ENCODE data around the gene SFT2D1.

The SFT2D1 gene

DNA sequence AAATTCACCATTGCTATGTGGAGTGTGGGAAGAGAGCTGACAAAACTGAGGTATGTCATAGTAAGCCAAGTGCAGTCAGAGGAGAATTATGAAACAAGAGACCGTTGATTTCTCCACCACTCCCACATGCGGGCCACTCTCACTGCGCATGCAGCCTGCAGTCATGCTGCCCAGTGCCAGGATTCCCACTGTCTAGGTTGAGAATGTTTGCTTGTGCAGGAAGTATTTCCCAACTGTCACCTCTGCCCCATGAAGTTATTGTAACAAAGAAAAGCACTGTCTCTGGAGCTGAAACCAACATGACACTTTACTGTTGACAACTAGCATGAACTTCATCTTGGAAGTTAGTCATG is 18.7 kb upstream of the SFT2D1 start:
- TF ChIP-seq, protein P1, sequence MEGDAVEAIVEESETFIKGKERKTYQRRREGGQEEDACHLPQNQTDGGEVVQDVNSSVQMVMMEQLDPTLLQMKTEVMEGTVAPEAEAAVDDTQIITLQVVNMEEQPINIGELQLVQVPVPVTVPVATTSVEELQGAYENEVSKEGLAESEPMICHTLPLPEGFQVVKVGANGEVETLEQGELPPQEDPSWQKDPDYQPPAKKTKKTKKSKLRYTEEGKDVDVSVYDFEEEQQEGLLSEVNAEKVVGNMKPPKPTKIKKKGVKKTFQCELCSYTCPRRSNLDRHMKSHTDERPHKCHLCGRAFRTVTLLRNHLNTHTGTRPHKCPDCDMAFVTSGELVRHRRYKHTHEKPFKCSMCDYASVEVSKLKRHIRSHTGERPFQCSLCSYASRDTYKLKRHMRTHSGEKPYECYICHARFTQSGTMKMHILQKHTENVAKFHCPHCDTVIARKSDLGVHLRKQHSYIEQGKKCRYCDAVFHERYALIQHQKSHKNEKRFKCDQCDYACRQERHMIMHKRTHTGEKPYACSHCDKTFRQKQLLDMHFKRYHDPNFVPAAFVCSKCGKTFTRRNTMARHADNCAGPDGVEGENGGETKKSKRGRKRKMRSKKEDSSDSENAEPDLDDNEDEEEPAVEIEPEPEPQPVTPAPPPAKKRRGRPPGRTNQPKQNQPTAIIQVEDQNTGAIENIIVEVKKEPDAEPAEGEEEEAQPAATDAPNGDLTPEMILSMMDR (IDR thresholded peaks at IDR 0.05; ENCODE audit: low read depth, low read length) = no peak
- DNase-seq (ENCODE audit: extremely low read depth, low read depth) = no peak

DNA sequence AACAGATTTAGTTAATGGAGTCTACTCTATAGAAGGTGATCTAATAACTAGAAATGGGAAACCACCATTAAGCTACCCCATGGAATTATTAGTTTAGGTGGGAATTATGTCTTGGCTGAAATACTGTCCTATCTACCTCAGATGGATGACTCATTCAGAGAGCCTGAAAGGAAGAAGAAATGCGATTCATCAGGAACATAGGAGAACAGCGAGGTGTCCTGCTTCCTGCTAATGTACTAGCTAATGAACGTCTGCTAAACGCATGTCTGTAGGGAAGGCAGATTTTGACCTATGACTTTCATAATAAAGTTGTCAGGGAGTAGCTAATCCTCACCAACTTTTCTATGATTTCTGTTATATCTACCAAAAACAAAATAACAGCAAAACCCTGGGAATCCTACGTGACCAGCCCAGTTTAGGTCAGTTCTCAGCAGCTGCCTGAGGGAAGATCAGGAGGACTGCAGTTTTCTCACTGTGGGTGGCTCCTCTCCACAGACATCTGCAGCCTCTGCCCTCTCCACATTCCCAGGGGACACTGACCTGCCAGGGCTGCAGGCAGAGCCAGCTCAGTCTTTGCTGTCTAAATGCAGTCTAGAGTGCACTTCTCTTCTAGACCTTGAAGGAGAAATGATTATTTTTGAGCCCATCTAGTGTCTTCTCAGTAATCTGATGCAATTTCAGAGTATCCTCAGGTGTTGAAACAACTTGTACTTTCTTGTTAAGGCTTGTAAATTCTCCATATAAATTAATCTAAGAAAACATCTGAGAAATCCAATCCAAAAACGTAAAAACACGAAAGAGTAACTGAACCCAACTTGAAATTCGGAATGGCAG is 18.1 kb upstream of the SFT2D1 start:
- DNase-seq (ENCODE audit: extremely low read depth, low read depth) = no peak
- TF ChIP-seq, protein P1 (IDR thresholded peaks at IDR 0.05; ENCODE audit: low read depth, low read length) = no peak

DNA sequence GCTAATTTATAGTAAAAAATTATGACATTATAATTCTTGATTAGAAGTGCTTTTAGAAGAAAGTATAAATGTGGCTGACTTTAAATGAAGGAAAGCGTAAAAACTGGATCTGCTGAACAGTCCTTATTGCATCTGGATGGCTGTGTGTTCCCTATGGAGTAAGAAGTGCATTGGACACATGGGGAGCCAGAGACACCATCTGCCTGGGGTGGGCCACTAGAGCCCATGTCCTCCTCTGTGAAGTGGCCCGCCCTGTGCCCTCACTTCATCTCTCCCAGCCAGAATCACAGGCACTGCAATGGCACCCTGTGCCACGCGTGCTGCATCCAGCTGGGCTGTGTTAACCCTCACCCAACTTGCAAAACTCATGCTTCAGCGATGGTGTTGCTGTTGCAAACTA is 13.2 kb upstream of the SFT2D1 start:
- no peak for DNase-seq (ENCODE audit: extremely low read depth, low read depth)
- TF ChIP-seq, protein P1 (IDR thresholded peaks at IDR 0.05; ENCODE audit: low read depth, low read length) = no peak

DNA sequence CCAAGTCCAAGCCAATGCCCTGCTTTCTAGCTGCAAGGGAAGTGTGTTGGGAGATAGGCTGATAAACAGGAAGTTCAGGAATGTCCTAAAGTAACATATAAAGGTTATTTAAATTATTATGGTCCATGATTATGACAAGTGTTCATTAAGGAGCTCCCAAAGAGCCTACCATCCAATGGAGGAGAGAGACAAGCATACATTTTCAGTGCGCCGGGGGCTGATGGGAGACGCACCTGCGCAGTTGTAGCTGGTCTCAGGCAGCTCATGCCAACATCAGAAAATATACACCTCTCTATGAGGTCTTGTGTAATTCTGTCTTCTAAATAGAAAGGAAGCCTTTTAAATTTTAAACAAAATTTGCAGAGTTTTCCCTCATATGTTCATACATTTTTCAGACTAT is 12.6 kb upstream of the SFT2D1 start:
- TF ChIP-seq, protein P1 (IDR thresholded peaks at IDR 0.05; ENCODE audit: low read depth, low read length) = no peak
- DNase-seq (ENCODE audit: extremely low read depth, low read depth) = no peak

DNA sequence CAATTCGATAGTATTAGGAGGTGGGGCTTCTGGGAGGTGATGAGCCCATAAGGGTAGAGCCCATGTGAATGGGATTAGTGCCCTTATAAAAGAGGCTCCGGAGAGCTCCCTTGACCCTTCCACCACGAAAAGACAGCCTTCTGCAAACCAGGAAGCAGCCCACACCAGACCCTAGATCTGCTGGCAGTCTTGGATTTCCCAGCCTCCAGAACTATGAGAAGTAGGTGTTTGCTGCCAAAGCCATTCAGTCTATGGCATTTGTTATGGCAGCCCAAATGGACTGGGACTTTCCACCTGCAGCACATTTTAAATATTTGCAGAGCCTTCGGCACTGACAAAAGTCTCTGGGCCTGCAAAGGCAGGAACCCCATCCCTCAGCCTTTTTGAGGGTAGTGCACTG is 11.8 kb upstream of the SFT2D1 start:
- TF ChIP-seq, protein P1 (IDR thresholded peaks at IDR 0.05; ENCODE audit: low read depth, low read length) = no peak
- DNase-seq (ENCODE audit: extremely low read depth, low read depth) = no peak

DNA sequence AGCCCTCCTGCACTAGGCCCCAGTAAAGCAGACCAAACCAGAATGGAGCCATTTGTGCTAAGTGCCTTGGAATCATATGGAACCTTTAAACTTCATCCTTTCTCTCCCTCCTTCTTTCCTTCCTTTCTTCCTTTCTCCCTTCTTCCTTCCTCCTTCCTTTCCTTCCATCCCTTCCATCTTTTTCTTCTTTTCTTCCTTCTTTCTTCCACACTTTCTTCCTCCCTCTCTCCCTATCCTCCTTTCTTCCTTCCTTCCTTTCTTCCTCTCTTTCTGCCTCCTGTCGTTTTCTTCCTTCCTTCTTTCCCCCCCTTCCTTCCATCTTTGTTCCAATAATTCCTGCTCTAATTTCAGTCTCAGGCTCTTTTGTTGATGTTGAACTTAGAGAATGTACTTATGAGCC is 11.2 kb upstream of the SFT2D1 start:
- no peak for DNase-seq (ENCODE audit: extremely low read depth, low read depth)
- TF ChIP-seq, protein P1 (IDR thresholded peaks at IDR 0.05; ENCODE audit: low read depth, low read length) = no peak

DNA sequence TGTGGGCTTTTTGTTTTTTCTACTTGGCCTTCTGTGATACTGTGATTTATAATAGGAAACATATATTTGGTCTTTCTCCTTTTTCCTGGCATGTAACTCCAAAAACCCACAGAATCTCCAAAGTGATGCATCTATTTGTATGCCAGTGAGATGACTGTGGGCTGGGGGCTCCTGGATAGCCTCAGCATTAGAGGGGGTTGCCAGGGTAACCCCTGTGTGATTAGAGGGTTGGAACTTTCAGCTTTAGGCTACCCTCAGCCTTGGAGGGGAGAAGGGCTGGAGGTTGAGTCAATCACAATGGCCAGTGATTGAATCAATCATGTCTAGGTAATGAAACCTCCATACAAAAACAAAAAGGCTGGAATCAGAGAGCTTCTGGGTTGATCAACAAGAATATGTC is 10.6 kb upstream of the SFT2D1 start:
- no peak for DNase-seq (ENCODE audit: extremely low read depth, low read depth)
- TF ChIP-seq, protein P1 (IDR thresholded peaks at IDR 0.05; ENCODE audit: low read depth, low read length) = no peak
